ENCODE data around the gene RELT. TPM values are rescaled to one million over a fixed set of nuclear protein-coding genes. Genes with fewer than 3 reads are reported as not detected.

The RELT gene
- total RNA-seq, 2 experiments from 2014 or later: 26.6 to 29.6 TPM

DNA sequence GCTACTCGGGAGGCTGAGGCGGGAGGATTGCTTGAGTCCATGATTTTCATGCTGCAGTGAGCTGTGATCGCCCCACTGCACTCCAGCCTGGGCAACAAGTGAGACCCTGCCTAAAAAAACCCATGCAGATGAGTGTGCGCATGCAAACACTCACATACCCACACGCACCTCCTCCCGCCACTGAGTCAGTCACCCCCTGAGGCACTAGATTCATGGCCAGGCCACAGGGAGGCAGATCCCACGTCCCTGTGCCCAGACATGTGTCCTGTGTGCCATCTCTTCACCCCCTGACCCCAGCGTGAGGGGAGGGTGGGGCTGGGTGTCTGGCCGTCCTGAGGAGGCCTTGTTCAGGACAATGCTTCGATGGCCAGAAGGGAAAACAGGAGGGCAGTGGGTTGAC is 15.5 kb downstream of the RELT start:
- CTCF ChIA-PET: interaction anchor here (9.9 kb wide), 1 partner anchor 40 kb away, joined by 133 read pairs; no protein-coding TSS in a partner anchor
- TF ChIP-seq, protein P1, sequence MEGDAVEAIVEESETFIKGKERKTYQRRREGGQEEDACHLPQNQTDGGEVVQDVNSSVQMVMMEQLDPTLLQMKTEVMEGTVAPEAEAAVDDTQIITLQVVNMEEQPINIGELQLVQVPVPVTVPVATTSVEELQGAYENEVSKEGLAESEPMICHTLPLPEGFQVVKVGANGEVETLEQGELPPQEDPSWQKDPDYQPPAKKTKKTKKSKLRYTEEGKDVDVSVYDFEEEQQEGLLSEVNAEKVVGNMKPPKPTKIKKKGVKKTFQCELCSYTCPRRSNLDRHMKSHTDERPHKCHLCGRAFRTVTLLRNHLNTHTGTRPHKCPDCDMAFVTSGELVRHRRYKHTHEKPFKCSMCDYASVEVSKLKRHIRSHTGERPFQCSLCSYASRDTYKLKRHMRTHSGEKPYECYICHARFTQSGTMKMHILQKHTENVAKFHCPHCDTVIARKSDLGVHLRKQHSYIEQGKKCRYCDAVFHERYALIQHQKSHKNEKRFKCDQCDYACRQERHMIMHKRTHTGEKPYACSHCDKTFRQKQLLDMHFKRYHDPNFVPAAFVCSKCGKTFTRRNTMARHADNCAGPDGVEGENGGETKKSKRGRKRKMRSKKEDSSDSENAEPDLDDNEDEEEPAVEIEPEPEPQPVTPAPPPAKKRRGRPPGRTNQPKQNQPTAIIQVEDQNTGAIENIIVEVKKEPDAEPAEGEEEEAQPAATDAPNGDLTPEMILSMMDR (IDR thresholded peaks at IDR 0.05): no peak
- intact Hi-C loops (cut with micrococcal nuclease): loop anchor here (5.0 kb wide), 1 partner anchor 39 kb away; no protein-coding TSS in a partner anchor
- ATAC-seq: no peak
- DNase-seq: no peak
- Mint-ChIP-seq H3K27me3 (no peaks in the 10 kb centered on the region), H3K4me3 (no peak overlapping the region), H3K4me1 (ENCODE audit: low read depth) (peaks cover 12% of the 10 kb centered on the region), H3K9me3 (no peaks in the 10 kb centered on the region), H3K36me3 (ENCODE audit: low read depth) (peaks cover 14% of the 10 kb centered on the region), H3K27ac (no peak overlapping the region)
- POLR2A ChIA-PET: interaction anchor here (1.8 kb wide), 1 partner anchor 40 kb away, joined by 4 read pairs; no protein-coding TSS in a partner anchor

DNA sequence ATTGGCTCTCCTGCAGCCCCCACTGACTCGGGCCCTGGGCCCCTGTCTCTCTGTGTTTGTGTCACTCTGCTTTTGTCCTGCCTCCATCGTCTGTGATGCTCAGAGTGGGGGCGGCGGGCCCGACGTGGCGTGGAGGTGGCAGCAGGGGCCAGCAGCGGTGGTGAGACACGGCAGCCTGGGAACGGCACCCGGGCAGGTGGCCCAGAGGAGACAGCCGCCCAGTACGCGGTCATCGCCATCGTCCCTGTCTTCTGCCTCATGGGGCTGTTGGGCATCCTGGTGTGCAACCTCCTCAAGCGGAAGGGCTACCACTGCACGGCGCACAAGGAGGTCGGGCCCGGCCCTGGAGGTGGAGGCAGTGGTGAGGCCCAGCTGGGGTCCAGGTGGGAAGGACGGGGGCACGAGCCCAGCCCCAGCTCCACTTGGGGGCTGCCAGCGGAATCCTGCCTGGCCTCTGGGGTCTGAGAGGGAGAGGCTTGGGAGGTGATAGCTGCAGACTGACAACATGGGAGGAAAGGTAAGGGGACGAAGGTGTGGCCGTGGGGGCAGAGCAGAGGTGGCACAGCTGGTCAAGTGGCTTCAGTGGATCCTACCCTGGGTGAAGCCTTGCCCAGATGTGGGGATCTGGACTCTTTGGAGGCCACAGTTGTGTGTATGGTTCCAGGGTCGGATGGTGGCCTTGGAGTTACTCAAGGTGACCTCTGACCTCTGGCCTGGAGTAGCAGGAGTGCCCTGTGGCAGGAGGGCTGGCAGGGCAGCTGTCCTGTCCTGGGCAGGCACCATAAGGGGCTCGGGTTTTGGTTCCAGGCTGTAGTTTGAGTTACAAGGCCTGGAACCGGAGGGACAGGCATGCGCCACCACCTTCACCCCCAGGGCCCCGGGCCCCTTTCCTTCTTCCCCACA is 16.2 kb downstream of the RELT start:
- ATAC-seq (no peak), DNase-seq (no peak)
- TF ChIP-seq, protein P1 (IDR thresholded peaks at IDR 0.05): no peak
- no peak overlapping the region for H3K27ac Mint-ChIP-seq
- H3K4me3 Mint-ChIP-seq: no peak overlapping the region
- ChIA-PET CTCF (interaction anchor here (0.8 to 9.9 kb wide), 13 partner anchors 8 to 270 kb away, joined by 3 to 133 read pairs (median 5); no protein-coding TSS in a partner anchor), POLR2A (interaction anchor here (1.0 to 1.8 kb wide), 2 partner anchors 15 to 41 kb away, joined by 4 to 7 read pairs; no protein-coding TSS in a partner anchor)
- intact Hi-C loops (cut with micrococcal nuclease): loop anchor here (5.0 kb wide), 1 partner anchor 40 kb away; no protein-coding TSS in a partner anchor
- H3K36me3 Mint-ChIP-seq (ENCODE audit: low read depth): peaks cover 14% of the 10 kb centered on the region
- H3K4me1 Mint-ChIP-seq (ENCODE audit: low read depth): peaks cover 8% of the 10 kb centered on the region
- no peaks in the 10 kb centered on the region for H3K9me3 Mint-ChIP-seq
- H3K27me3 Mint-ChIP-seq: no peaks in the 10 kb centered on the region

DNA sequence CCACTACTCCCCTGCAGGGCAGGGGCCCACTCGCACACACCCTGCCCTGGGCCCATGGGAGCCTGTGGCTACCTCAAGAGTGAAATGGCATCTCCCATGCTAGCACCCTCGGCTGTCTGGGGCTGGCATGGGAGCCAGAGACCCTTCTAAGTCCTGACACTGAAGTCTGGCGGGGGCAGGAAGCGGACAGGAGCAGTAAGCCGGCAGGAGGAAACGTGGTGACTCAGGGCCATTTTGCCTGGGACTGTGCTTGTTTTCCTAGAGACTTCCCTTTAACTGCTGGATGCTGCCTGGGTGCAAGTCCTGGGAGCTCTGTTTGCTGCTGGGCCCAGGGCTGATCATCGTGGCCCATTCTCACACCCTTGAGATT is 16.8 kb downstream of the RELT start:
- H3K4me3 Mint-ChIP-seq: no peak overlapping the region
- intact Hi-C loops (cut with micrococcal nuclease): loop anchor here (5.0 kb wide), 1 partner anchor 41 kb away; no protein-coding TSS in a partner anchor
- H3K27me3 Mint-ChIP-seq: no peaks in the 10 kb centered on the region
- H3K4me1 Mint-ChIP-seq (ENCODE audit: low read depth): peaks cover 6% of the 10 kb centered on the region
- H3K36me3 Mint-ChIP-seq (ENCODE audit: low read depth): peaks cover 17% of the 10 kb centered on the region
- H3K9me3 Mint-ChIP-seq: no peaks in the 10 kb centered on the region
- ChIA-PET CTCF (interaction anchor here (0.8 to 9.9 kb wide), 15 partner anchors 9 to 270 kb away, joined by 3 to 133 read pairs (median 4); no protein-coding TSS in a partner anchor), POLR2A (interaction anchor here (1.0 to 1.8 kb wide), 3 partner anchors 10 to 42 kb away, joined by 4 to 7 read pairs (median 4); no protein-coding TSS in a partner anchor)
- H3K27ac Mint-ChIP-seq: peak overlapping the region; percentile 23
- DNase-seq (no peak), ATAC-seq (no peak)
- TF ChIP-seq, protein P1 (IDR thresholded peaks at IDR 0.05): no peak

DNA sequence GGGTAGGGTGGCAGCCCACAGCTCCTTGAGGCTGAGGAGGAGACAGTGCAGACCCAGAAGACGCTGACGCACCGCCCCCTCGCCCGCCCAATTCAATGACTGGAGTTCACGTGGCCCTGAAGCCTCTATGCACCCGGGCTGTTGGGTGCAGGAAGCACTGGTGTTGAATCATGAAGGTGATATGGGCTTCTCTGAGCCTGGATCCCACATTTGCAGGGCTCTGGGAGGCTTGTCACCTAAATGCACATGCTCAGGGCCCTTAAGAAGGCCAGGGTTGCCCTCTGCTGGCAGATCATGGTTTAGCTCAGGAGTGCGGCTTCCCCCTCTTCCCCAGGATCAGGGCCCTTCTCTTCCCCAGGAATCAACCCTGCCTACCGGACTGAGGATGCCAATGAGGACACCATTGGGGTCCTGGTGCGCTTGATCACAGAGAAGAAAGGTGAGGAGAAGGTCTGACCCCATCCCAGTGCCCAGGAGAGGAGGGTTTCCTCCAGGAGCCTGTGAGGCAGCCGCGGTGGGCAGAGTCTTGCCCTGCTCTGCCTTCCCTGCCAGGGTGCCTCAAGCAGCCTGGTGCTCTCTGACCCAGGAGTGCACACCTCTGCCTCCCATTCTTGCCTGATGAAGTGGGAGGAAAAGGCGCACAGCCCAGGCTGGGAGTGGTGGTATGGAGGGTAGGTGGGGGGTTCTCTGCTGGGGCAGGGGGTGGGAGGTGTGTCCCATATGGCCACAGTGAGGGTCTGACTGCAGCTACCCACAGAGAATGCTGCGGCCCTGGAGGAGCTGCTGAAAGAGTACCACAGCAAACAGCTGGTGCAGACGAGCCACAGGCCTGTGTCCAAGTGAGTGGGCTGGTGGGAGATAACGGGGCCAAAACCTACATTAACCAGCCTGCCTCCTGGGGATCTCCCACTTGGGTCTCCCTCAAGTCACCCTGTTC is 17.5 kb downstream of the RELT start:
- intact Hi-C loops (cut with micrococcal nuclease): loop anchor here (5.0 kb wide), 1 partner anchor 41 kb away; no protein-coding TSS in a partner anchor
- Mint-ChIP-seq H3K27ac (peak overlapping the region; percentile 23), H3K4me3 (no peak overlapping the region), H3K4me1 (ENCODE audit: low read depth) (peaks cover 2% of the 10 kb centered on the region), H3K9me3 (no peaks in the 10 kb centered on the region), H3K27me3 (no peaks in the 10 kb centered on the region), H3K36me3 (ENCODE audit: low read depth) (peaks cover 15% of the 10 kb centered on the region)
- POLR2A ChIA-PET: interaction anchor here (1.0 to 1.8 kb wide), 3 partner anchors 11 to 43 kb away, joined by 4 to 7 read pairs (median 4); no protein-coding TSS in a partner anchor
- peak; percentile 81 for ATAC-seq
- TF ChIP-seq, protein P1 (IDR thresholded peaks at IDR 0.05): peak; percentile 67
- DNase-seq: peak; percentile 82
- CTCF ChIA-PET: interaction anchor here (0.8 to 9.9 kb wide), 17 partner anchors 10 to 269 kb away, joined by 3 to 133 read pairs (median 4); no protein-coding TSS in a partner anchor

All from activated CD8-positive, alpha-beta T cell treated with anti-CD3 and anti-CD28 coated beads for 36 hours (primary cell).